Measurements from ENCODE around the gene SERPIND1. TPM values are rescaled to one million over a fixed set of nuclear protein-coding genes. Genes with fewer than 3 reads are reported as not detected.
A peak's percentile ranks its signal among the peaks of the same experiment; 100 is the strongest.

SERPIND1 gene
- total and polyA plus RNA-seq, 4 experiments from 2014 or later = 0.07 to 0.29 TPM; not detected in 2

GRCh38 chr22:20802452-20802851 is 28.5 kb downstream of the SERPIND1 start:
- no peaks in the 10 kb centered on the region for H3K27me3 ChIP-seq (ENCODE audit: insufficient read depth, low read length)
- H3K27ac ChIP-seq (ENCODE audit: low read depth, low read length) = no peak overlapping the region
- no peaks in the 10 kb centered on the region for H3K9me3 Mint-ChIP-seq
- peaks cover 4% of the 10 kb centered on the region for H3K4me1 ChIP-seq (ENCODE audit: insufficient read depth, low read length)
- intact Hi-C loops (cut with micrococcal nuclease) = no loop called here
- no peak overlapping the region for H3K4me3 ChIP-seq (ENCODE audit: low read length in 2 of 2)
- no peak overlapping the region for H3K4me3 Mint-ChIP-seq
- no peak for DNase-seq
- H3K27ac Mint-ChIP-seq = no peak overlapping the region
- no peaks in the 10 kb centered on the region for H3K9me3 ChIP-seq (ENCODE audit: control insufficient read depth in 1 of 2, low read length in 2 of 2)
- H3K27me3 Mint-ChIP-seq = no peaks in the 10 kb centered on the region
- peaks cover 80% of the 10 kb centered on the region for H3K36me3 ChIP-seq (ENCODE audit: insufficient read depth, low read length)
- ChIA-PET CTCF (ENCODE audit: partially characterized antibody) (interaction anchor here (0.9 kb wide), 1 partner anchor 19 kb away, joined by 3 read pairs; no protein-coding TSS in a partner anchor), POLR2A (ENCODE audit: partially characterized antibody) (no interaction called here)
- peaks cover 0 to 1% (median 0%) of the 10 kb centered on the region in 4 donors for H3K4me1 Mint-ChIP-seq
- peaks cover 73 to 88% of the 10 kb centered on the region in 2 donors for H3K36me3 Mint-ChIP-seq

DNA sequence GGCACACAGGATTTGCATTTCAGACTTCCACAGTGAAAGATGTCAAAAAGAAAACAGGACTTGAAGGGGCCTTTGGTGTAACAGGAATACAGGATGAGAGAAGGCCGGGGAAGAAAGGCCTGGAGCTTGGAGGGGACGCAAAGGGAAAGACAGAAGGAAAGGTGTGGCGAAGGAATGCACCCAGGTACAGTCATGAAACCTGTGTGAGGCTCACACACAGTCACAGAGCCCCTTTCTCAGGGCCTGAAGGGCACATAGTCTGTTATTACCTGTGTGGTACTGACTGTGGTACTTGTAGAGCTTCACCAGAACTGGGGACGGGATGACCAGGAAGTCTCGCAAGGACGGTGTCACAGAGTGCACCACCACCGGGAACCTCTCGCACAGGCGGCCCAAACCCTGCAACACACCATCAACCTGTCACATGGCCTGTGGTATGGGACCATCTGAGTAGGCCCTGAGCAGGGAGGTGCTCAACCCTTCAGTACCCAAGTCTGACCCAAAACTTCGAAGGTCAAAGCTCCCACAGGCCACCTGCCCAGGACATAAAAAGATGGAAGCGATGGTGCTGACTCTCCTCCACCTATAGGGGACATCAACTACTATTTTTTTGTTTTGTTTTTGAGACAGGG is 29.1 kb downstream of the SERPIND1 start:
- CTCF ChIA-PET (ENCODE audit: partially characterized antibody) = interaction anchor here (0.9 to 1.3 kb wide), 3 partner anchors 12 to 157 kb away, joined by 3 to 4 read pairs (median 3); no protein-coding TSS in a partner anchor
- H3K9me3 ChIP-seq (ENCODE audit: control insufficient read depth in 1 of 2, low read length in 2 of 2) = no peaks in the 10 kb centered on the region

DNA sequence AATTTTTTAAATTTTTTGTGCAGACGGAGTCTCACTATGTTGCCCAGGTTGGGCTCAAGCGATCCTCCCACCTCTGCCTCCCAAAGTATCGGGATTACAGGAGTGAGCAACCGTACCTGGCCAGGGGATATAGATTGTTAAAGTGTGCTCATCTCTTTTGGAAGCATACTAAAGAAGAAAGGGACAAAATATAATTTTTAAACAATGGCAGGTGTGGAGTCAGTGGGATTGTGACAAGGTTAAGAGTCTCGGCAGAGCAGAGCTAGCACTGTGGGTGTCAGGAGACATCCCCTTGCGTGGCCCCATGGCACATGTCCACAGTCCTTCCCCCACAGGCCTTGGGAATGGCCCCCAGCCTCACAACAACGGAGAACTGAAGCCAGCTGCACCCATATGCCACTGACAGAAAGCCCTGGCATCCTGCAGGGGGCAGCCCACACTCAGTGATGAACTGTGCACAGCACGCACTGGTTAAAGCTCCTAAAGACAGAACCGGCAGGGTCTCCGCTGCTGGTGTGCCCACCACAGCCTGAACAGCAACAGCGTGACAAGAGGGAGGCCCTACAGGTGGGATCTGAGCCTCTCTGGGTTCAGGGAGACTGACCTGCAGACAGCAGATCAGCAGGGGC is 29.9 kb downstream of the SERPIND1 start:
- ChIA-PET CTCF (ENCODE audit: partially characterized antibody) (interaction anchor here (1.2 to 1.3 kb wide), 2 partner anchors 12 to 156 kb away, joined by 3 to 4 read pairs; no protein-coding TSS in a partner anchor), POLR2A (ENCODE audit: partially characterized antibody) (interaction anchor here (1.4 kb wide), 1 partner anchor 10 kb away, joined by 4 read pairs; no protein-coding TSS in a partner anchor)
- no peaks in the 10 kb centered on the region for H3K9me3 ChIP-seq (ENCODE audit: control insufficient read depth in 1 of 2, low read length in 2 of 2)
- peaks cover 0 to 1% (median 0%) of the 10 kb centered on the region in 4 donors for H3K4me1 Mint-ChIP-seq
- H3K4me3 Mint-ChIP-seq = no peak overlapping the region
- H3K9me3 Mint-ChIP-seq = no peaks in the 10 kb centered on the region
- H3K4me3 ChIP-seq (ENCODE audit: low read length in 2 of 2) = no peak overlapping the region
- peak in 4 of 5 donors; percentile 3 to 25 (median 10) for DNase-seq
- H3K27ac Mint-ChIP-seq = no peak overlapping the region
- H3K36me3 Mint-ChIP-seq = peaks cover 70 to 82% of the 10 kb centered on the region in 2 donors
- H3K27me3 Mint-ChIP-seq = no peaks in the 10 kb centered on the region
- peaks cover 4% of the 10 kb centered on the region for H3K4me1 ChIP-seq (ENCODE audit: insufficient read depth, low read length)
- intact Hi-C loops (cut with micrococcal nuclease) = no loop called here
- H3K27ac ChIP-seq (ENCODE audit: low read depth, low read length) = no peak overlapping the region
- H3K36me3 ChIP-seq (ENCODE audit: insufficient read depth, low read length) = peaks cover 70% of the 10 kb centered on the region
- no peaks in the 10 kb centered on the region for H3K27me3 ChIP-seq (ENCODE audit: insufficient read depth, low read length)

More for the DNA sequence above, 29.1 kb downstream of the SERPIND1 start:
- Mint-ChIP-seq H3K27ac (peak overlapping the region in 1 of 7 donors; percentile 80), H3K9me3 (no peaks in the 10 kb centered on the region), H3K36me3 (peaks cover 75 to 87% of the 10 kb centered on the region in 2 donors), H3K27me3 (no peaks in the 10 kb centered on the region), H3K4me1 (peaks cover 0 to 1% (median 0%) of the 10 kb centered on the region in 4 donors), H3K4me3 (no peak overlapping the region)
- no peaks in the 10 kb centered on the region for H3K27me3 ChIP-seq (ENCODE audit: insufficient read depth, low read length)
- DNase-seq = no peak
- POLR2A ChIA-PET (ENCODE audit: partially characterized antibody) = interaction anchor here (1.4 kb wide), 1 partner anchor 9 kb away, joined by 4 read pairs; no protein-coding TSS in a partner anchor
- peaks cover 76% of the 10 kb centered on the region for H3K36me3 ChIP-seq (ENCODE audit: insufficient read depth, low read length)
- no peak overlapping the region for H3K27ac ChIP-seq (ENCODE audit: low read depth, low read length)
- peaks cover 4% of the 10 kb centered on the region for H3K4me1 ChIP-seq (ENCODE audit: insufficient read depth, low read length)
- no peak overlapping the region for H3K4me3 ChIP-seq (ENCODE audit: low read length in 2 of 2)
- intact Hi-C loops (cut with micrococcal nuclease) = no loop called here

DNA sequence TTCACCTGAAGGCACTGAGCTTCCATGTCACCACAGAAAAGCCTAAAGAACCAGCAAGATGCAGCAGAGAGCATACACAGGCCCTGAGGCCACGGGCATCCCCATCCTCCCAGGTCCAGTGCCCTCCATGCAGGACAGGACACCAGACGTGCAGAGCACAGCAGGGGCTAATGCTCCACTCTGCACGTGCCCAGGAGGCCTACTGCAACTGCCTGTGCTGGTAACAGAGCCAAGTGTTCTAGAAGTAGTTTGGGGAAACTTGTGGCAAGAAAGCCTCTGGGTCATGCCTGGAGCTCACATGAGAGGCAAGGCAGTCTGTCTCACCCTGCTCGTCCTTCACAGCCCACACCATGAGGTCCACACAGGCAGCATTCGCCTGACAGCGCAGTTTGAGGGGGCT is 30.7 kb downstream of the SERPIND1 start:
- H3K9me3 ChIP-seq (ENCODE audit: control insufficient read depth in 1 of 2, low read length in 2 of 2) = no peaks in the 10 kb centered on the region
- H3K4me1 ChIP-seq (ENCODE audit: insufficient read depth, low read length) = peaks cover 4% of the 10 kb centered on the region
- no peaks in the 10 kb centered on the region for H3K27me3 Mint-ChIP-seq
- no peaks in the 10 kb centered on the region for H3K27me3 ChIP-seq (ENCODE audit: insufficient read depth, low read length)
- H3K27ac Mint-ChIP-seq = peak overlapping the region in 1 of 7 donors; percentile 82
- no peak overlapping the region for H3K27ac ChIP-seq (ENCODE audit: low read depth, low read length)
- no peak overlapping the region for H3K4me3 ChIP-seq (ENCODE audit: low read length in 2 of 2)
- intact Hi-C loops (cut with micrococcal nuclease) = no loop called here
- peaks cover 0 to 1% (median 0%) of the 10 kb centered on the region in 4 donors for H3K4me1 Mint-ChIP-seq
- peaks cover 67 to 82% of the 10 kb centered on the region in 2 donors for H3K36me3 Mint-ChIP-seq
- peaks cover 67% of the 10 kb centered on the region for H3K36me3 ChIP-seq (ENCODE audit: insufficient read depth, low read length)
- POLR2A ChIA-PET (ENCODE audit: partially characterized antibody) = no interaction called here
- H3K4me3 Mint-ChIP-seq = no peak overlapping the region
- no peak for DNase-seq
- CTCF ChIA-PET (ENCODE audit: partially characterized antibody) = no interaction called here
- no peaks in the 10 kb centered on the region for H3K9me3 Mint-ChIP-seq

GRCh38 chr22:20805972-20806471 is 32.1 kb downstream of the SERPIND1 start:
- peaks cover 66 to 85% of the 10 kb centered on the region in 2 donors for H3K36me3 Mint-ChIP-seq
- peaks cover 0 to 3% (median 0%) of the 10 kb centered on the region in 4 donors for H3K4me1 Mint-ChIP-seq
- no peak for DNase-seq
- Histone ChIP-seq H3K27me3 (ENCODE audit: insufficient read depth, low read length) (no peaks in the 10 kb centered on the region), H3K36me3 (ENCODE audit: insufficient read depth, low read length) (peaks cover 70% of the 10 kb centered on the region), H3K4me3 (ENCODE audit: low read length in 2 of 2) (no peak overlapping the region), H3K27ac (ENCODE audit: low read depth, low read length) (no peak overlapping the region), H3K9me3 (ENCODE audit: control insufficient read depth in 1 of 2, low read length in 2 of 2) (no peaks in the 10 kb centered on the region), H3K4me1 (ENCODE audit: insufficient read depth, low read length) (peaks cover 4% of the 10 kb centered on the region)
- H3K27me3 Mint-ChIP-seq = no peaks in the 10 kb centered on the region
- H3K27ac Mint-ChIP-seq = peak overlapping the region in 1 of 7 donors; percentile 69
- POLR2A ChIA-PET (ENCODE audit: partially characterized antibody) = no interaction called here
- CTCF ChIA-PET (ENCODE audit: partially characterized antibody) = interaction anchor here (0.7 kb wide), 1 partner anchor 23 kb away, joined by 4 read pairs; no protein-coding TSS in a partner anchor
- no peak overlapping the region for H3K4me3 Mint-ChIP-seq
- H3K9me3 Mint-ChIP-seq = no peaks in the 10 kb centered on the region
- intact Hi-C loops (cut with micrococcal nuclease) = no loop called here

GRCh38 chr22:20807315-20807752 is 33.4 kb downstream of the SERPIND1 start:
- no peak for DNase-seq
- Mint-ChIP-seq H3K4me1 (peaks cover 0 to 2% (median 0%) of the 10 kb centered on the region in 4 donors), H3K27me3 (no peaks in the 10 kb centered on the region), H3K9me3 (no peaks in the 10 kb centered on the region), H3K36me3 (peaks cover 69 to 82% of the 10 kb centered on the region in 2 donors), H3K4me3 (no peak overlapping the region), H3K27ac (no peak overlapping the region)
- no peak overlapping the region for H3K4me3 ChIP-seq (ENCODE audit: low read length in 2 of 2)
- ChIA-PET CTCF (ENCODE audit: partially characterized antibody) (no interaction called here), POLR2A (ENCODE audit: partially characterized antibody) (no interaction called here)
- no peaks in the 10 kb centered on the region for H3K27me3 ChIP-seq (ENCODE audit: insufficient read depth, low read length)
- peaks cover 4% of the 10 kb centered on the region for H3K4me1 ChIP-seq (ENCODE audit: insufficient read depth, low read length)
- H3K36me3 ChIP-seq (ENCODE audit: insufficient read depth, low read length) = peaks cover 66% of the 10 kb centered on the region
- no peaks in the 10 kb centered on the region for H3K9me3 ChIP-seq (ENCODE audit: control insufficient read depth in 1 of 2, low read length in 2 of 2)
- intact Hi-C loops (cut with micrococcal nuclease) = no loop called here
- no peak overlapping the region for H3K27ac ChIP-seq (ENCODE audit: low read depth, low read length)

DNA sequence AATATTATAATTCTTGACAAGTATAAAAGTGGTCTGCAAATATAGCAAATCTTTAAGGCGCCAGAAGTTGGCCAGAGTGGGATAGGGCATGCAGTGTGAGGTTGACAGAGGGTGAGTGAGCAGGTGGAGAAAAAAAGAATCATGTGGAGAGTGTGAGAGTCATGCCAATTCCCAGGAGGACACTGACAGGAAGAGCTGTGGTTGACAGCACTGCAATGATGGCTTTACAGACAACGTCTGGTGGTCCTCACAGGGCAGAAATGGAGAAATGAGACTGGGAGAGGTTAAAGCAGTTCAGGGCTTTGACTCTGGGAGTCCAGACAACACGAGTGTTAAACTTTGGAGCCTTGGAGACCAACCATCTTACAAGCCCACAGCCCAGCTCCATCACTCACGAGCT is 34.9 kb downstream of the SERPIND1 start:
- Mint-ChIP-seq H3K36me3 (peaks cover 65 to 81% of the 10 kb centered on the region in 2 donors), H3K27ac (peak overlapping the region in 1 of 7 donors; percentile 75)
- peaks cover 51% of the 10 kb centered on the region for H3K36me3 ChIP-seq (ENCODE audit: insufficient read depth, low read length)

More for the DNA sequence above, 34.9 kb downstream of the SERPIND1 start:
- Mint-ChIP-seq H3K9me3 (no peaks in the 10 kb centered on the region), H3K4me1 (peaks cover 0 to 2% (median 0%) of the 10 kb centered on the region in 4 donors), H3K4me3 (no peak overlapping the region), H3K27me3 (no peaks in the 10 kb centered on the region)
- Histone ChIP-seq H3K4me1 (ENCODE audit: insufficient read depth, low read length) (peaks cover 4% of the 10 kb centered on the region), H3K27me3 (ENCODE audit: insufficient read depth, low read length) (no peaks in the 10 kb centered on the region), H3K9me3 (ENCODE audit: control insufficient read depth in 1 of 2, low read length in 2 of 2) (no peaks in the 10 kb centered on the region), H3K27ac (ENCODE audit: low read depth, low read length) (no peak overlapping the region), H3K4me3 (ENCODE audit: low read length in 2 of 2) (no peak overlapping the region)
- intact Hi-C loops (cut with micrococcal nuclease) = no loop called here
- POLR2A ChIA-PET (ENCODE audit: partially characterized antibody) = no interaction called here
- DNase-seq = no peak
- CTCF ChIA-PET (ENCODE audit: partially characterized antibody) = interaction anchor here (1.0 to 1.9 kb wide), 2 partner anchors 25 to 29 kb away, joined by 3 to 10 read pairs; no protein-coding TSS in a partner anchor
